Neutrophil (primary cell): Measurements from ENCODE around the gene TMEM141.
A peak's percentile ranks its signal among the peaks of the same experiment; 100 is the strongest.

Experiments used
- H3K27ac ChIP-seq: fragments of 200-600 bp; sonication (generic); 2 replicates; pipeline ENCODE4 v1.5.1; 2016; ENCODE audit warnings: mild to moderate bottlenecking, moderate library complexity
- H3K27me3 ChIP-seq: fragments of 200-600 bp; sonication (generic); 2 replicates; pipeline ENCODE4 v1.6.0; 2016; ENCODE audit warnings: mild to moderate bottlenecking
- H3K36me3 ChIP-seq: fragments of 200-600 bp; sonication (generic); 2 replicates; pipeline ENCODE4 v1.5.1; 2017
- H3K4me1 ChIP-seq, 2 experiments: fragments of 200-600 bp in 1 of 2; sonication (generic) in 1 of 2; 1 replicate in 1 of 2; 2 replicates in 1 of 2; pipeline versions ENCODE4 v1.5.1 to v1.6.1; 2013 to 2016; ENCODE audit warnings: low read depth in 1 of 2, low read length in 1 of 2, mild to moderate bottlenecking in 1 of 2, moderate library complexity in 1 of 2; ENCODE audit not compliant: control insufficient read depth in 1 of 2, insufficient read depth in 1 of 2
- H3K4me3 ChIP-seq, 2 experiments: fragments of 200-600 bp in 1 of 2; sonication (generic) in 1 of 2; 1 replicate in 1 of 2; 2 replicates in 1 of 2; pipeline ENCODE4 v1.5.1; 2013 to 2016; ENCODE audit warnings: low read depth in 1 of 2, low read length in 1 of 2, mild to moderate bottlenecking in 1 of 2, moderate library complexity in 1 of 2
- H3K9me3 ChIP-seq: fragments of 200-600 bp; sonication (generic); 2 replicates; pipeline ENCODE4 v1.5.1; 2016
- TF ChIP-seq, protein P1 (sequence below): fragments of 200-600 bp; sonication (generic); IDR thresholded peaks from 2 replicates; pipeline ENCODE4 v1.5.1; 2016; ENCODE audit warnings: antibody characterized with exemption

Gene TMEM141

GRCh38 chr9:136826703-136827582 is 35.8 kb downstream of the TMEM141 start:
- H3K4me1 ChIP-seq, result peaks cover 17 to 19% of the 10 kb centered on the region in 2 experiments
- H3K27ac ChIP-seq, result no peak overlapping the region
- H3K27me3 ChIP-seq, result peaks cover 3% of the 10 kb centered on the region
- no peaks in the 10 kb centered on the region for H3K9me3 ChIP-seq
- TF ChIP-seq, protein P1, sequence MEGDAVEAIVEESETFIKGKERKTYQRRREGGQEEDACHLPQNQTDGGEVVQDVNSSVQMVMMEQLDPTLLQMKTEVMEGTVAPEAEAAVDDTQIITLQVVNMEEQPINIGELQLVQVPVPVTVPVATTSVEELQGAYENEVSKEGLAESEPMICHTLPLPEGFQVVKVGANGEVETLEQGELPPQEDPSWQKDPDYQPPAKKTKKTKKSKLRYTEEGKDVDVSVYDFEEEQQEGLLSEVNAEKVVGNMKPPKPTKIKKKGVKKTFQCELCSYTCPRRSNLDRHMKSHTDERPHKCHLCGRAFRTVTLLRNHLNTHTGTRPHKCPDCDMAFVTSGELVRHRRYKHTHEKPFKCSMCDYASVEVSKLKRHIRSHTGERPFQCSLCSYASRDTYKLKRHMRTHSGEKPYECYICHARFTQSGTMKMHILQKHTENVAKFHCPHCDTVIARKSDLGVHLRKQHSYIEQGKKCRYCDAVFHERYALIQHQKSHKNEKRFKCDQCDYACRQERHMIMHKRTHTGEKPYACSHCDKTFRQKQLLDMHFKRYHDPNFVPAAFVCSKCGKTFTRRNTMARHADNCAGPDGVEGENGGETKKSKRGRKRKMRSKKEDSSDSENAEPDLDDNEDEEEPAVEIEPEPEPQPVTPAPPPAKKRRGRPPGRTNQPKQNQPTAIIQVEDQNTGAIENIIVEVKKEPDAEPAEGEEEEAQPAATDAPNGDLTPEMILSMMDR, result no peak
- peaks cover 73% of the 10 kb centered on the region for H3K36me3 ChIP-seq
- H3K4me3 ChIP-seq, result no peak overlapping the region

DNA sequence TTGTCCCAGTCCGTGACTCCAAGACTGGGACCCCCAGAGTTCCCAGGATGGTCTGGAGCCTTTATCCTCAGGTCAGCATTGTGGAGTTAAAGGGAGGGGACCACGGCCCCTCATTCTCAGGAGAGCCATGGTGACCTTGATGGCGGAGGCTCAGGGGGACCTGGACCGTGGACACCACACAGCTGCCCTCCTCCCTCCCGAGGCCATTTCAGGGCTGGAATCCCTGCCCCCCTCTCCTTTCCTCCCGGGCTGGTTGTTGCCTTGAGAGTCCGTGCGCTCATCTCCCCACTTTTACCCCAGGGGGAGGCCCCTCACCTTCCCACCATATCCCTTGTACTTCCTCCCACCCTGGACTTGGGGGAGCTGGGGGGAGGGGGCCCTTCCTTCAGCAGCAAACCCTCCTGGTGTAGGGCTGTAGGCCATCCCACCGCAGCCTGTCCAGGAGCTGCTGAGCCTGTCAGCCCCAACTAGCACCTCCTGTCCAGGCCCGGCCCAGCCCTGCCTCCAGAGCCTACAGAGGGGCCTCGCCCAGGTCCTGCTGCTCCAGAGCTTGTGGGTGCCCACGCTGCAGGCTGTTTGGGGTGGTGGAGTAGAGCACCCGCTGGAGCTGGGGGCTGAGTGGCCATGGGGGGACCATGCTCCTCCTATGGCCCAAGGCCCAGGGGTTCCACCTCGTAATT is 36.8 kb downstream of the TMEM141 start:
- H3K4me3 ChIP-seq, result no peak overlapping the region
- no peaks in the 10 kb centered on the region for H3K9me3 ChIP-seq
- TF ChIP-seq, protein P1, result no peak
- H3K4me1 ChIP-seq, result peaks cover 19 to 25% of the 10 kb centered on the region in 2 experiments
- no peaks in the 10 kb centered on the region for H3K27me3 ChIP-seq
- H3K27ac ChIP-seq, result no peak overlapping the region
- peaks cover 81% of the 10 kb centered on the region for H3K36me3 ChIP-seq

DNA sequence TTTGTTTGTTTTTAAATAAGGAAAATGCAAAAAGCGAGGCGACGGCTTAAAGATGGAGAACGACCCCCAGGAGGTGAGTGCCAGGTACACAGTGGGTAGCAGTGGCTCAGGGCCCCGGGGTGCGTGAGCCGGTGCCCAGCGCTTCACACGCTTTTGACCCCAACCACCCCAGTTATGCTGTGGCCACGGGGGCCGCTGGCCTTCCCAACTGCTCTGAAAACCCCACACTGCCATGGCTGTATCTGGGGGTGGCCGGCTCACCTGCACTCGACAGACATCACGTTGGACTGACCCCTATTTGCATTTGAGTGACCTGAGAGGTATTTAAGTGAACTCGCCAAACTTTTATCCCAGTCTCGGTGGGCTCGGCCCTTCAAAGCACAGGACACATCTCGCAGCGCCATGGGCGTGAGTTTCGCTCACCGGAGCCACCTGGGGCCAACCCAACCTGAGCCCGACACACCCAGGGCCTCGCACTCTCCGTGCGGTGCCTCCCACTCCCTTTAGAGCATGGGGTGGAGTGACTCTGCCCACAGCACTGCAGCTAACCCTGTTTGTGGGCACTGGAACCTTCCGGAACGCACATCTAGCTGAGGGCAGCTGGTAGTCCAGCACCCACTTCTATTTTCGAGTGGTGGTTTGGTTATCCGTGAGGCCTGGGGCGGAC is 37.5 kb downstream of the TMEM141 start:
- Histone ChIP-seq H3K36me3 (peaks cover 82% of the 10 kb centered on the region), H3K9me3 (no peaks in the 10 kb centered on the region), H3K27ac (no peak overlapping the region), H3K4me3 (no peak overlapping the region), H3K4me1 (peaks cover 19 to 25% of the 10 kb centered on the region in 2 experiments), H3K27me3 (no peaks in the 10 kb centered on the region)
- TF ChIP-seq, protein P1, result no peak

DNA sequence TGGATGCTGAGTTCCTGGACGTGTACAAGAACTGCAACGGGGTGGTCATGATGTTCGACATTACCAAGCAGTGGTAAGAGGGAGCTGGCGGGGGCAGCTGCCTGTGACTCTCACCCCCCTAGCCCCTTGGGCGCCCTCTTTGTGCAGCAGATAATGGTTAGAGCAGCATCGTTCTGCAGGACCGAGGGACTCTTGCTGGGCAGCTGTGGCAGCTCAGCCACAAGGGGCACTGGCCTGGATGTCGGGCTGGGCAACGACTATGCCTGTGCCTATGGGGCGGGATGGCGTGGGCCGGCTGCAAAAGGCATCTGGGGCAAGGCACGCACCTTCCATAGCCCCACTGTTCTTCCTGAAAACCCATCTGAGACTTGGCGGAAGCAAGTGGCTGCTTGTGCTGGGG is 38.3 kb downstream of the TMEM141 start:
- H3K27ac ChIP-seq, result no peak overlapping the region
- H3K9me3 ChIP-seq, result no peaks in the 10 kb centered on the region
- peaks cover 19 to 25% of the 10 kb centered on the region in 2 experiments for H3K4me1 ChIP-seq
- H3K36me3 ChIP-seq, result peaks cover 79% of the 10 kb centered on the region
- no peaks in the 10 kb centered on the region for H3K27me3 ChIP-seq
- H3K4me3 ChIP-seq, result no peak overlapping the region
- TF ChIP-seq, protein P1, result no peak

DNA sequence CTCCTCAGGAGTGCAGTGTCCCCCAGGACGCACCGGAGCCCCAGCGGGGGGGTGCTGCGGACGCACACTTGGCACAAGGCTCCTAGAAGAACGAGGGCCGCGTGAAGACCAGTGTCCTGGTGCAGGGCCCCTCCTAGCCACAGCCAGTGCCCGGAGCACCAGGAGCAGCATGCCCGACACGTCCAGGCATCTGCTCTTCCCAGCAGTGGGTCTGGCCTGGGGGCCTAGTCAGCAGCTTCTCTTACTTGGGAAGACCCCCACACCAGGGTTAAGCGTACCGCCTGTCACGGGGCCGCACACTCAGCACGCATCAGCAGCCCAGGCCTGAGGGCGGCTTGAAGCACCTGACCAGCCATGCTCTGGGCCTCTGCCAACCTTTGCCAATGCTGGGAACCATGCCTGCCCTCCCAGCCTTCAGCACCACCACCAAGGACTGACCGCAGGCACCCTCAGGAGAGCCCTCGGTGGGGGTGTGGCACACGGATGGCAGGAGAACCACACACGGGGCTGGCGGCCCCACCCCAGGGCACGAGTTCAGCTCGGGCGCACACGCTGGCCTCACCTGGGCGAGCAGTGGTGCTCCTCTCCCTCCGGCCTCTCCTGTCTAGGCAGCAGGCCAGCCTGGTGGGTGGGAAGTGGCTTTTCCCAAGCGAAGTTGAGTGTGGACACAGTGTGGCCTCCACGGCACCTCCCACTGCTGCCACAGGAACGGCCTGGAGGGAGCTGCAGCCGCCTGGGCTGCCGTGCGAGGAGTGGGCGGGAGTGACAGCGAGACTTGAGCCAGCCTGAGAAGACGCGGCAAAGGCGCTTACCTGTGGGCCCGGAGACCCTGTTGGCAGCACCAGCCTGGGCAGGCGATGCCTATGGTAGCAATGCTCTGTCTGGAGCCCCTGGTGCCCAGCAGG is 39.1 kb downstream of the TMEM141 start:
- Histone ChIP-seq H3K27ac (peak overlapping the region; percentile 55), H3K36me3 (peaks cover 75% of the 10 kb centered on the region), H3K4me3 (no peak overlapping the region), H3K9me3 (no peaks in the 10 kb centered on the region), H3K4me1 (peaks cover 19 to 25% of the 10 kb centered on the region in 2 experiments), H3K27me3 (no peaks in the 10 kb centered on the region)
- TF ChIP-seq, protein P1, result no peak
